CD4-positive, alpha-beta T cell (primary cell): ENCODE measurements around the gene KCNMA1. TPM values are rescaled to one million over a fixed set of nuclear protein-coding genes. Genes with fewer than 3 reads are reported as not detected.

Source experiments
- ATAC-seq: fragments of 200-7000 bp; cut with Tn5 transposase; one replicate; pipeline ENCODE4 v1.10.0; 2022; ENCODE audit warnings: mild to moderate bottlenecking; ENCODE audit not compliant: poor library complexity
- CTCF ChIA-PET: fragments of 350-600 bp; sonication (Branson Sonifier 250); formaldehyde crosslinking; loops from one replicate; lab custom pipeline; 2021; ENCODE audit warnings: antibody characterized with exemption, inconsistent platforms; lab: Charles Lee
- POLR2A ChIA-PET: fragments of 350-600 bp; sonication (Branson Sonifier 250); formaldehyde crosslinking; loops from one replicate; lab custom pipeline; 2021; ENCODE audit warnings: antibody characterized with exemption, inconsistent platforms; lab: Charles Lee
- DNase-seq, 14 experiments: peaks; one replicate each; pipeline ENCODE4 v3.0.0-alpha.2; 2013 to 2020; ENCODE audit warnings: mixed read lengths in 2 of 14
- H3K27ac ChIP-seq, 2 donors: one replicate each; pipeline versions ENCODE4 v1.5.1 to v1.7.0; 2013; ENCODE audit warnings: low read length in 2 of 2, low read depth in 1 of 2, mild to moderate bottlenecking in 1 of 2
- H3K27me3 ChIP-seq, 2 experiments: 1 replicate in 1 of 2; 2 replicates in 1 of 2; pipeline versions ENCODE4 v1.6.1 to v1.7.0; 2013; ENCODE audit warnings: low read length in 2 of 2, control low read depth in 1 of 2, mild to moderate bottlenecking in 1 of 2, moderate library complexity in 1 of 2; ENCODE audit not compliant: insufficient read depth in 2 of 2, control insufficient read depth in 1 of 2
- H3K36me3 ChIP-seq: one replicate; pipeline ENCODE4 v1.6.1; 2013; ENCODE audit warnings: low read length, control low read depth; ENCODE audit not compliant: insufficient read depth
- H3K4me1 ChIP-seq: one replicate; pipeline ENCODE4 v1.6.1; 2013; ENCODE audit warnings: low read length, control low read depth; ENCODE audit not compliant: insufficient read depth
- H3K4me3 ChIP-seq: one replicate; pipeline ENCODE4 v1.5.1; 2013; ENCODE audit warnings: mild to moderate bottlenecking, low read length, moderate library complexity
- H3K9me3 ChIP-seq, 2 experiments: 1 replicate in 1 of 2; 2 replicates in 1 of 2; pipeline versions ENCODE4 v1.6.1 to v1.7.0; 2013; ENCODE audit warnings: low read length in 2 of 2, mild to moderate bottlenecking in 2 of 2, control low read depth in 1 of 2, moderate library complexity in 1 of 2; ENCODE audit not compliant: control insufficient read depth in 1 of 2, insufficient read depth in 1 of 2
- H3K27ac Mint-ChIP-seq: one replicate; pipeline ENCODE4 v1.8.0; 2020; ENCODE audit warnings: mixed read lengths
- H3K27me3 Mint-ChIP-seq: one replicate; pipeline ENCODE4 v1.8.0; 2021; ENCODE audit warnings: mixed read lengths
- H3K36me3 Mint-ChIP-seq: one replicate; pipeline ENCODE4 v1.8.0; 2021; ENCODE audit warnings: low read depth, mixed read lengths
- H3K4me1 Mint-ChIP-seq: one replicate; pipeline ENCODE4 v1.8.0; 2021; ENCODE audit warnings: low read depth, mixed read lengths
- H3K4me3 Mint-ChIP-seq: one replicate; pipeline ENCODE4 v1.8.0; 2020; ENCODE audit warnings: mild to moderate bottlenecking, mixed read lengths
- H3K9me3 Mint-ChIP-seq: one replicate; pipeline ENCODE4 v1.8.0; 2020; ENCODE audit warnings: mixed read lengths
- intact Hi-C, 2 experiments: fragments of 100-400 bp; cut with DNase I in 1 of 2; cut with micrococcal nuclease in 1 of 2; formaldehyde crosslinking; loops; one replicate each; pipeline versions ENCODE4 v1.15.1 to v1.9.0; 2023 to 2025; cut with DNase I, micrococcal nuclease
- total RNA-seq, 174 experiments: library from RNA in 2 of 174; stranded (reverse) in 2 of 174; gene quantifications; one replicate each; pipeline ENCODE4 v1.2.3 and lab custom pipeline; 2021 to 2026
- TF ChIP-seq, protein P1 (sequence below): fragments of 200-600 bp; IDR thresholded peaks from one replicate; pipeline ENCODE4 v1.8.0; 2022; ENCODE audit warnings: antibody characterized with exemption, mild to moderate bottlenecking

The KCNMA1 gene
- total RNA-seq, 2 experiments from 2014 or later: not detected

DNA sequence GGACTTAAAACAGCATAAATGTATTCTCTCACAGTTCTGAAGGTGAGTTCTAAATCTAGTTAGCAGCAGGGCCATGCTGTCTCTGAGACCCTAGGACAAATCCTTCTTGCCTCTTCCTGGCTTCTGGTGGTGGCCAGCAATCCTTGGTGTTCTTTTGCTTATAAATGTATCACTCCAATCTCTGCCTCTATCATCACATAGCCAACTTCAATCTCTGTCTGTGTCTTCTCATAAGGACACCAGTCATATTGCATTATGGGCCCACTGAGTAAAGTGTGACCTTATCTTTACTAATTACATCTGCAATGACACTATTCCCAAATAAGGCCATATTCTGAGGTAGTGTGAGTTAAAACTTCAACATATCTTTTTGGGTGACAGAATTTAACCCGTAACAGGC is 778.9 kb downstream of the KCNMA1 start:
- CTCF ChIA-PET: no interaction called here
- Mint-ChIP-seq H3K4me1 (no peaks in the 10 kb centered on the region), H3K4me3 (no peak overlapping the region), H3K9me3 (peaks cover 2% of the 10 kb centered on the region), H3K27ac (no peak overlapping the region), H3K27me3 (no peaks in the 10 kb centered on the region), H3K36me3 (no peaks in the 10 kb centered on the region)
- Histone ChIP-seq H3K36me3 (no peaks in the 10 kb centered on the region), H3K27me3 (no peaks in the 10 kb centered on the region), H3K27ac (no peak overlapping the region), H3K4me1 (no peaks in the 10 kb centered on the region), H3K9me3 (no peaks in the 10 kb centered on the region), H3K4me3 (no peak overlapping the region)
- no peak for DNase-seq
- intact Hi-C loops: no loop called here
- TF ChIP-seq, protein P1, sequence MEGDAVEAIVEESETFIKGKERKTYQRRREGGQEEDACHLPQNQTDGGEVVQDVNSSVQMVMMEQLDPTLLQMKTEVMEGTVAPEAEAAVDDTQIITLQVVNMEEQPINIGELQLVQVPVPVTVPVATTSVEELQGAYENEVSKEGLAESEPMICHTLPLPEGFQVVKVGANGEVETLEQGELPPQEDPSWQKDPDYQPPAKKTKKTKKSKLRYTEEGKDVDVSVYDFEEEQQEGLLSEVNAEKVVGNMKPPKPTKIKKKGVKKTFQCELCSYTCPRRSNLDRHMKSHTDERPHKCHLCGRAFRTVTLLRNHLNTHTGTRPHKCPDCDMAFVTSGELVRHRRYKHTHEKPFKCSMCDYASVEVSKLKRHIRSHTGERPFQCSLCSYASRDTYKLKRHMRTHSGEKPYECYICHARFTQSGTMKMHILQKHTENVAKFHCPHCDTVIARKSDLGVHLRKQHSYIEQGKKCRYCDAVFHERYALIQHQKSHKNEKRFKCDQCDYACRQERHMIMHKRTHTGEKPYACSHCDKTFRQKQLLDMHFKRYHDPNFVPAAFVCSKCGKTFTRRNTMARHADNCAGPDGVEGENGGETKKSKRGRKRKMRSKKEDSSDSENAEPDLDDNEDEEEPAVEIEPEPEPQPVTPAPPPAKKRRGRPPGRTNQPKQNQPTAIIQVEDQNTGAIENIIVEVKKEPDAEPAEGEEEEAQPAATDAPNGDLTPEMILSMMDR: no peak
- POLR2A ChIA-PET: no interaction called here
- ATAC-seq: no peak

DNA sequence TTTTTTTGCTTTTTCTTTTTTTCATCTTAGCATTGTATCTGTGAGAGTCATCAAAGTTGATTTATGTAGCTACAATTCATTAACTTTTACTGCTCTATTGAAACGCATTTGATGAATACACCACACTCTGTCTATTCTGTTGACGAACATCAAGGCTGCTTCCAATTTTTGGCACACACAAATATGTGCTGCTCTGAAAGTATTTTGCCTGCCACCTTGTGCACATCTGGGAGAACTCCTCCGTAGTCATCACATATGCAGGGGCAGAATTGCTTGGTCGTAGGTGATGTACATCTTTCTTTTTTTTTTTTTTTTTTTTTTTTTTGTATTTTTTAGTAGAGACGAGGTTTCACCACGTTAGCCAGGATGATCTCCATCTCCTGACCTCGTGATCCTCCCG is 796.8 kb downstream of the KCNMA1 start:
- ATAC-seq (no peak), DNase-seq (no peak)
- CTCF ChIA-PET: no interaction called here
- intact Hi-C loops: no loop called here
- Mint-ChIP-seq H3K27ac (no peak overlapping the region), H3K36me3 (no peaks in the 10 kb centered on the region), H3K9me3 (peaks cover 2% of the 10 kb centered on the region), H3K4me1 (no peaks in the 10 kb centered on the region), H3K4me3 (no peak overlapping the region), H3K27me3 (peaks cover 4% of the 10 kb centered on the region)
- Histone ChIP-seq H3K4me3 (no peak overlapping the region), H3K9me3 (peaks cover 0 to 10% of the 10 kb centered on the region in 2 experiments), H3K36me3 (no peaks in the 10 kb centered on the region), H3K27me3 (no peaks in the 10 kb centered on the region), H3K27ac (no peak overlapping the region), H3K4me1 (no peaks in the 10 kb centered on the region)
- POLR2A ChIA-PET: no interaction called here
- TF ChIP-seq, protein P1: no peak

DNA sequence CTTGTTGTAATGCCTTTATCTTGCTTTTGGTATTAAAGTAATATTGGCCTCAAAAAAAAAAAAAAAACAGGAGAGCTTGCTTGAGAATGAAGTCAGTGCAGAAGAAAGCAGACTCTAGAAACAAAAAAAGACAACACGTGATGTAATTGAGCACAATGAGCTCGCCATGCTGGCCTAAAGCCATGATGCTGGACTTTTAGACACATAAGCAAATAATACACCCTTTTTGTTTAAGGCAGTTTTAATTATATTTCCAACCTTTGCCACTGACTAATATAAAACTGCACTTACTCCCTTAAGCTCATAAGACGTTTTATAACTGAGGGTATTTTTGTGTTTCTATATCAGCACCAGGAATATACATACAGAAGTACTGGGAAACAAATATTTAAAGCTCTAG is 798.3 kb downstream of the KCNMA1 start:
- ChIA-PET CTCF (no interaction called here), POLR2A (no interaction called here)
- Mint-ChIP-seq H3K27me3 (peaks cover 5% of the 10 kb centered on the region), H3K9me3 (peaks cover 2% of the 10 kb centered on the region), H3K4me3 (no peak overlapping the region), H3K36me3 (no peaks in the 10 kb centered on the region), H3K27ac (no peak overlapping the region), H3K4me1 (no peaks in the 10 kb centered on the region)
- peaks cover 0 to 11% of the 10 kb centered on the region in 2 experiments for H3K9me3 ChIP-seq
- no peaks in the 10 kb centered on the region for H3K4me1 ChIP-seq
- H3K27ac ChIP-seq: no peak overlapping the region
- DNase-seq (no peak), ATAC-seq (no peak)
- no peaks in the 10 kb centered on the region for H3K36me3 ChIP-seq
- H3K27me3 ChIP-seq: no peaks in the 10 kb centered on the region
- H3K4me3 ChIP-seq: no peak overlapping the region
- TF ChIP-seq, protein P1: no peak
- intact Hi-C loops: no loop called here
